PC-9 (cell line): ENCODE results near the gene ELOVL1. TPM values are rescaled to one million over a fixed set of nuclear protein-coding genes. Genes with fewer than 3 reads are reported as not detected.

ENCODE experiments used
- BruUV-seq: library from RNA; stranded (reverse); fragments of 400-500 nt; replicated peaks from 2 replicates; lab custom pipeline; 2021; lab: Mats Ljungman, UMichigan
- CTCF ChIA-PET: fragments of 300-600 bp; sonication (Branson Sonifier 250); formaldehyde crosslinking; loops from one replicate; lab custom pipeline; 2022; ENCODE audit warnings: antibody characterized with exemption; lab: Charles Lee
- POLR2A ChIA-PET: fragments of 300-600 bp; sonication (Branson Sonifier 250); formaldehyde crosslinking; loops from one replicate; lab custom pipeline; 2022; ENCODE audit warnings: antibody characterized with exemption; ENCODE audit not compliant: unreplicated experiment; lab: Charles Lee
- DNase-seq, 2 experiments: peaks; one replicate each; pipeline versions ENCODE4 v3.0.0 to v3.0.0-alpha.2; 2015 to 2022; ENCODE audit warnings: mixed read lengths in 1 of 2
- H2AFZ ChIP-seq: fragments of 200-600 bp; sonication (generic); 2 replicates; pipeline ENCODE4 v1.8.1; 2017; ENCODE audit warnings: antibody characterized with exemption
- H3F3A ChIP-seq: fragments of 200-600 bp; sonication (generic); 2 replicates; pipeline ENCODE4 v1.8.1; 2017; ENCODE audit warnings: antibody characterized with exemption, mild to moderate bottlenecking, low read depth; ENCODE audit not compliant: insufficient read depth
- H3K27ac ChIP-seq: fragments of 200-600 bp; sonication (generic); 2 replicates; pipeline ENCODE4 v1.6.1; 2016; ENCODE audit warnings: mixed run types
- H3K27me3 ChIP-seq: fragments of 200-600 bp; sonication (generic); 2 replicates; pipeline ENCODE4 v1.6.1; 2016; ENCODE audit warnings: low read depth, mixed run types; ENCODE audit not compliant: insufficient read depth
- H3K36me3 ChIP-seq: fragments of 200-600 bp; sonication (generic); 2 replicates; pipeline ENCODE4 v1.6.1; 2016; ENCODE audit warnings: low read depth, mixed run types
- H3K4me1 ChIP-seq: fragments of 200-600 bp; sonication (generic); replicated peaks from 2 replicates; pipeline ENCODE4 v1.6.1; 2016; ENCODE audit warnings: mixed run types; ENCODE audit not compliant: insufficient read depth
- H3K4me2 ChIP-seq: fragments of 200-600 bp; sonication (generic); 2 replicates; pipeline ENCODE4 v1.6.1; 2017; ENCODE audit warnings: mixed run types
- H3K4me3 ChIP-seq: fragments of 200-600 bp; sonication (generic); 2 replicates; pipeline ENCODE4 v1.6.1; 2016; ENCODE audit warnings: mixed run types
- H3K79me2 ChIP-seq: fragments of 200-600 bp; sonication (generic); 2 replicates; pipeline ENCODE4 v1.6.1; 2017; ENCODE audit warnings: low read depth, mixed run types
- H3K9me2 ChIP-seq: fragments of 200-600 bp; sonication (generic); 2 replicates; pipeline ENCODE4 v1.8.1; 2017; ENCODE audit warnings: mild to moderate bottlenecking; ENCODE audit not compliant: insufficient read depth
- H3K9me3 ChIP-seq: fragments of 200-600 bp; sonication (generic); 2 replicates; pipeline ENCODE4 v1.8.1; 2016; ENCODE audit warnings: low read depth; ENCODE audit not compliant: insufficient read depth
- H4K20me1 ChIP-seq: fragments of 200-600 bp; sonication (generic); 2 replicates; pipeline ENCODE4 v1.8.1; 2017; ENCODE audit not compliant: insufficient read depth
- CTCF ChIP-seq: fragments of 200-600 bp; sonication (generic); conservative IDR thresholded peaks from 2 replicates; pipeline ENCODE4 v1.6.1; 2017; ENCODE audit warnings: mixed run types, antibody characterized with exemption, mild to moderate bottlenecking, moderate library complexity
- EZH2 ChIP-seq: fragments of 200-600 bp; sonication (generic); IDR thresholded peaks from 2 replicates; pipeline ENCODE4 v1.8.0; 2017; ENCODE audit warnings: antibody characterized with exemption, low read depth
- intact Hi-C: fragments of 100-400 bp; cut with micrococcal nuclease; formaldehyde crosslinking; loops from one replicate; pipeline ENCODE4 v1.10.0; 2022; ENCODE audit not compliant: unreplicated experiment
- total RNA-seq: library from RNA; stranded (reverse); gene quantifications from 2 replicates; pipeline ENCODE4 v1.2.3, GENCODE V29; 2021

The ELOVL1 gene
- total RNA-seq, 1 experiment from 2014 or later = 131 TPM

GRCh38 chr1:43318831-43319230, 49.0 kb downstream of the ELOVL1 start:
- Histone ChIP-seq H4K20me1 (no peaks in the 10 kb centered on the region), H2AFZ (no peak overlapping the region), H3K36me3 (no peaks in the 10 kb centered on the region), H3K4me3 (no peak overlapping the region), H3K4me2 (no peak overlapping the region), H3K27me3 (no peaks in the 10 kb centered on the region), H3F3A (peaks cover 3% of the 10 kb centered on the region; the same call in 1 of the 2 replicates), H3K4me1 (peaks cover 4% of the 10 kb centered on the region), H3K27ac (no peak overlapping the region), H3K79me2 (no peaks in the 10 kb centered on the region), H3K9me2 (no peaks in the 10 kb centered on the region), H3K9me3 (no peaks in the 10 kb centered on the region)
- POLR2A ChIA-PET = no interaction called here
- no TSS peak for BruUV-seq
- intact Hi-C loops = no loop called here
- TF ChIP-seq CTCF (no peak), EZH2 (no peak)
- no peak for DNase-seq
- CTCF ChIA-PET = no interaction called here

GRCh38 chr1:43317817-43318471, 49.9 kb downstream of the ELOVL1 start:
- Histone ChIP-seq H3K79me2 (no peaks in the 10 kb centered on the region), H4K20me1 (no peaks in the 10 kb centered on the region), H2AFZ (no peak overlapping the region), H3F3A (peaks cover 3% of the 10 kb centered on the region; the same call in 1 of the 2 replicates), H3K9me3 (no peaks in the 10 kb centered on the region), H3K27ac (no peak overlapping the region), H3K4me1 (peaks cover 8% of the 10 kb centered on the region), H3K4me3 (no peak overlapping the region), H3K9me2 (no peaks in the 10 kb centered on the region), H3K27me3 (no peaks in the 10 kb centered on the region), H3K36me3 (no peaks in the 10 kb centered on the region), H3K4me2 (no peak overlapping the region)
- ChIA-PET CTCF (no interaction called here), POLR2A (no interaction called here)
- no peak for DNase-seq
- intact Hi-C loops = no loop called here
- TF ChIP-seq CTCF (no peak), EZH2 (no peak)
- no TSS peak for BruUV-seq

GRCh38 chr1:43316738-43317520, 50.9 kb downstream of the ELOVL1 start:
- no peaks in the 10 kb centered on the region for H3K79me2 ChIP-seq
- H3K9me3 ChIP-seq = no peaks in the 10 kb centered on the region
- ChIA-PET CTCF (interaction anchor here (0.5 to 0.7 kb wide), 2 partner anchors 53 to 337 kb away, joined by 3 read pairs; no protein-coding TSS in a partner anchor), POLR2A (interaction anchor here (0.7 kb wide), 1 partner anchor 44 kb away, joined by 4 read pairs; no protein-coding TSS in a partner anchor)
- no peak for DNase-seq
- no peak overlapping the region for H3K27ac ChIP-seq
- no peaks in the 10 kb centered on the region for H4K20me1 ChIP-seq
- no peaks in the 10 kb centered on the region for H3K36me3 ChIP-seq
- intact Hi-C loops = no loop called here
- peaks cover 8% of the 10 kb centered on the region for H3K4me1 ChIP-seq
- TF ChIP-seq CTCF (0 out of 2 replicates have a peak, but pooled peaks have one; percentile 27), EZH2 (no peak)
- H3F3A ChIP-seq = peaks cover 3% of the 10 kb centered on the region; the same call in 1 of the 2 replicates
- no peaks in the 10 kb centered on the region for H3K9me2 ChIP-seq
- H3K4me2 ChIP-seq = no peak overlapping the region
- no TSS peak for BruUV-seq
- no peak overlapping the region for H3K4me3 ChIP-seq
- H2AFZ ChIP-seq = no peak overlapping the region
- no peaks in the 10 kb centered on the region for H3K27me3 ChIP-seq
